Measurements from ENCODE around the gene MASP2.

MASP2 gene

GRCh38 chr1:11061652-11062365 is 14.8 kb upstream of the MASP2 start:
- no peak for FAIRE-seq
- TF ChIP-seq CTCF (IDR thresholded peaks at IDR 0.05; ENCODE audit: insufficient read depth, missing control alignments): no peak
- DNase-seq (ENCODE audit: insufficient read length, low spot score): no peak

DNA sequence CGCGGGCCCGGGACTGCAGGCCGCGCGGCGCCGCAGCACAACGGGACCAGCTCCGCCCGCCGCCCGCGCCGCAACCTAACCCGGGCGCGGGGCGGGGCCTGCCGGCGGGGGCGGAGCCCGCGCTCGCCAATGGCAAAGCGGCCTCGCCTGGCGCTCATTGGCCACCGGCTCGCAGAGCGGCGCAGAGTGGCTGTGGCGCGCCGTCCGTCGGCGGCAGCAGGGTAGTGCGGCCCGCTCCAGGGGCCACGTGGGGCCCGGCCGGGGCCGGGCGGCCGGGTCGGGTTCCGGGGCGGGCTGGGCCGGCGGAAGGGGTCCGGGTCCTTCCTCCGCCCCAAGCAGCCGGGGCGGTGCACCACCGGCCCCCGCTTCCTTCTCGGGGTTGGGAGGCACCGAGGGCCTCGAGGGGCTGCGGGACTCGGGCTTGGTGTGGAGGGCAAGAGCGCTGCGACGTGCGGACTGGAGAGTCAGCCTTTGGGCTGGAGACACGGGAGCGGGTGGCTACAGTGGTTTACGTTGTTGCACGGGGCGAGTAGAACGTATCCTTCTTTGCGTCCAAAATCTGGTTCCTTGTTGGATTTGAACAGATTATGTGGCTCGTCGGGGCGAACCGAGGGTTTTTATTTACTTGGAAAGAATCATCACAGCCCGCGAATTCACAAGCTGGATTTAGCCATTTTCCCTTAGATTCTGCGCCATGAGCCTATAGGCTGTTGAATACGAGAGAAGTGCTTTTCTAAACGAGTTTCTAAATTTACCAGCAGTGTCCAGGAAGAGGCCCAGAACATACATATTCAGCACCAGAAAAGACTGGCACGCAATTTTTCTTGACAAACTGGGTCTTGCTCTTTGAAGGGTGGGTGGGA is 13.2 kb upstream of the MASP2 start, which contains the start of gene SRM:
Gene SRM, minus strand, starts transcription at position 51 of the 863 bp plus-strand sequence. CDS start 75 bp downstream, outside the sequence.
- TF ChIP-seq CTCF (IDR thresholded peaks at IDR 0.05; ENCODE audit: insufficient read depth, missing control alignments): no peak
- peak; percentile 83 for DNase-seq (ENCODE audit: insufficient read length, low spot score)
- no peak for FAIRE-seq

- TF ChIP-seq CTCF (IDR thresholded peaks at IDR 0.05; ENCODE audit: insufficient read depth, missing control alignments): no peak
- FAIRE-seq: no peak
- no peak for DNase-seq (ENCODE audit: insufficient read length, low spot score)
Observed at GRCh38 chr1:11059155-11059967, 12.3 kb upstream of the MASP2 start.

DNA sequence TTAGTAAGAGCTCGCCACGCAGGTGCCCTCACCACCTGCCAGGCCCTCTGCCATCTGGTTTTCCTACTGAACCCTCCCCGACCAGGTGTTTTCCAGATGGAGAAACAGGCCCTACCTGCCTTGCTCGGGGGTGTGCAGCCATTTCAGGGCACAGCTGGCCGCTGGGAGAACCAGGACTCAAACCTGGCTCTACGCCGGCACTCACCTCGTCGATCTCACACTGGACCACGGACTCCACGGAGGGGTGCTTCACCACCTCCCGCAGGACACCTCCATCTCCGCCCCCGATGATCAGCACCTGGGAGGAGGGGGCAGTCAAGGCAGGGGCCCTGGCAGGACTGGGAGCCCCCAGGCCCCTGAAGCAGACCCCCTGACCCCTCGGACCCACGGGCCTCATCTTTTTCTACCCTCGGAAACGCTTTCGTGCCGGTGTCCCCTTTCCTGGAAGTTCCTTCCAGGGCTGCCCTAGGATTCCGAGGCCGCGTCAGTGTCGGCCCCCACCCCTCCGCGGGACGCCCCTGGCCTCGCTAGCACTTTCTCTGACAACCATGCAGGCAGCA is 11.6 kb upstream of the MASP2 start:
- no peak for FAIRE-seq
- DNase-seq (ENCODE audit: insufficient read length, low spot score): no peak

GRCh38 chr1:11058026-11058425 is 11.0 kb upstream of the MASP2 start:
- no peak for FAIRE-seq
- no peak for DNase-seq (ENCODE audit: insufficient read length, low spot score)
- no peak for TF ChIP-seq CTCF (IDR thresholded peaks at IDR 0.05; ENCODE audit: insufficient read depth, missing control alignments)

More for the DNA sequence above, 11.6 kb upstream of the MASP2 start:
- TF ChIP-seq CTCF (IDR thresholded peaks at IDR 0.05; ENCODE audit: insufficient read depth, missing control alignments): no peak

DNA sequence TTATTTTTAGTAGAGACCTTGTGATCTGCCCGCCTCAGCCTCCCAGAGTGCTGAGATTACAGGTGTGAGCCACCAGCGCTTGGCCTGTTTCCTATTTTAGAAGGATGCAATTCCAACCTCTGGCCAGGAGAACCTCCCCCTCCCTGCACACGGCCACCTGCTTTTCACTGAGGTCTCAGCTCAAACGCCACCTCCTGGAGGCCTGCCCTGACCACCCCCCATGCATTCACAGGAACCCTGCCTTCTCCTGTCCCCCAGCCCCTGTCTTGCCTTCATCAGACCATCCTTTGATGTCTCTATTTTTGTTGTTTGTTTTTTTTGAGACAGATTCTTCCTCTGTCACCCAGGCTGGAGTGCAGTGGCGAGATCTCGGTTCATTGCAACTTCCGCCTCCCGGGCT is 10.4 kb upstream of the MASP2 start:
- no peak for FAIRE-seq
- DNase-seq (ENCODE audit: insufficient read length, low spot score): no peak
- TF ChIP-seq CTCF (IDR thresholded peaks at IDR 0.05; ENCODE audit: insufficient read depth, missing control alignments): no peak

Data from D721Med (cell line).